SU-DHL-6 (cell line): ENCODE results near the gene CEP44.

ENCODE experiments used
- H2AFZ ChIP-seq: fragments of 200-600 bp; sonication (generic); 2 replicates; pipeline ENCODE4 v1.6.1; 2014; ENCODE audit warnings: low read depth, mild to moderate bottlenecking, moderate library complexity, mixed read lengths, antibody characterized with exemption, low read length; ENCODE audit not compliant: severe bottlenecking
- H3F3A ChIP-seq: fragments of 200-600 bp; shearing (Covaris generic); 2 replicates; pipeline ENCODE4 v1.6.0; 2016; ENCODE audit warnings: antibody characterized with exemption, mild to moderate bottlenecking; ENCODE audit not compliant: insufficient read depth
- H3K27ac ChIP-seq: fragments of 200-600 bp; sonication (generic); 2 replicates; pipeline ENCODE4 v1.5.1; 2016; ENCODE audit warnings: low read depth, mild to moderate bottlenecking, low read length, moderate library complexity, mixed read lengths
- H3K27me3 ChIP-seq: fragments of 200-600 bp; sonication (generic), shearing (Covaris generic); 2 replicates; pipeline ENCODE4 v1.6.0; 2014; ENCODE audit warnings: mild to moderate bottlenecking, low read length
- H3K36me3 ChIP-seq: fragments of 200-600 bp; sonication (generic); 2 replicates; pipeline ENCODE4 v1.6.1; 2014; ENCODE audit warnings: mild to moderate bottlenecking, low read length, mixed read lengths
- H3K4me2 ChIP-seq: fragments of 300-600, 200-600 bp; shearing (Covaris generic), sonication (generic); 2 replicates; pipeline ENCODE4 v1.6.0; 2014; ENCODE audit warnings: low read length, low read depth, mild to moderate bottlenecking; ENCODE audit not compliant: poor library complexity, severe bottlenecking
- H3K4me3 ChIP-seq: fragments of 200-600 bp; sonication (generic); 2 replicates; pipeline ENCODE4 v1.5.1; 2014; ENCODE audit warnings: antibody characterized with exemption, low read length, mild to moderate bottlenecking, mixed read lengths; ENCODE audit not compliant: insufficient read depth, poor library complexity, severe bottlenecking
- H3K79me2 ChIP-seq: fragments of 200-600 bp; sonication (generic); 2 replicates; pipeline ENCODE4 v1.6.1; 2014; ENCODE audit warnings: mild to moderate bottlenecking, low read length, moderate library complexity; ENCODE audit not compliant: insufficient read depth
- H3K9ac ChIP-seq: fragments of 200-600 bp; sonication (generic); 2 replicates; pipeline ENCODE4 v1.7.0; 2014; ENCODE audit warnings: mild to moderate bottlenecking, low read length
- H3K9me2 ChIP-seq: fragments of 200-600 bp; sonication (generic); replicated peaks from 2 replicates; pipeline ENCODE4 v1.6.1; 2014; ENCODE audit warnings: low read length; ENCODE audit not compliant: insufficient read depth
- H3K9me3 ChIP-seq: fragments of 200-600 bp; sonication (generic); 2 replicates; pipeline ENCODE4 v1.6.1; 2014; ENCODE audit warnings: low read length, mixed read lengths; ENCODE audit not compliant: insufficient read depth
- H4K20me1 ChIP-seq: fragments of 200-600 bp; sonication (generic); 2 replicates; pipeline ENCODE4 v1.6.1; 2014; ENCODE audit warnings: low read depth, mild to moderate bottlenecking, antibody characterized with exemption, low read length, moderate library complexity, mixed read lengths
- CTCF ChIP-seq: fragments of 200-600 bp; sonication (generic); IDR thresholded peaks from one replicate; pipeline ENCODE4 v1.5.1; 2017; ENCODE audit warnings: antibody characterized with exemption, mild to moderate bottlenecking, low read length, moderate library complexity; ENCODE audit not compliant: insufficient read depth, poor library complexity, severe bottlenecking
- EZH2phosphoT487 ChIP-seq: fragments of 200-600 bp; sonication (generic), shearing (Covaris generic); conservative IDR thresholded peaks from 2 replicates; pipeline ENCODE4 v1.6.1; 2018; ENCODE audit warnings: mild to moderate bottlenecking, antibody characterized with exemption, low read length, moderate library complexity, mixed read lengths

CEP44 gene

GRCh38 chr4:174262624-174263444 lies 20.9 kb upstream of the CEP44 start:
- H3K4me2 ChIP-seq = no peak overlapping the region
- no peak overlapping the region for H3K27ac ChIP-seq
- peaks cover 5% of the 10 kb centered on the region; the same call in 1 of the 2 replicates for H3K79me2 ChIP-seq
- no peak overlapping the region for H3K9ac ChIP-seq
- H3F3A ChIP-seq = 0 out of 2 replicates have a peak, but pooled peaks cover 5% of the 10 kb centered on the region
- no peaks in the 10 kb centered on the region for H3K27me3 ChIP-seq
- H3K36me3 ChIP-seq = no peaks in the 10 kb centered on the region; the same call in 1 of the 2 replicates
- no peaks in the 10 kb centered on the region for H3K9me3 ChIP-seq
- no peaks in the 10 kb centered on the region; the same call in 1 of the 2 replicates for H4K20me1 ChIP-seq
- H3K4me3 ChIP-seq = no peak overlapping the region
- H3K9me2 ChIP-seq = no peaks in the 10 kb centered on the region
- TF ChIP-seq CTCF (no peak), EZH2phosphoT487 (no peak)
- no peak overlapping the region for H2AFZ ChIP-seq

GRCh38 chr4:174263445-174263736 lies 20.3 kb upstream of the CEP44 start:
- Histone ChIP-seq H3F3A (0 out of 2 replicates have a peak, but pooled peaks cover 5% of the 10 kb centered on the region), H3K4me3 (no peak overlapping the region), H3K27me3 (no peaks in the 10 kb centered on the region), H3K27ac (no peak overlapping the region), H4K20me1 (no peaks in the 10 kb centered on the region; the same call in 1 of the 2 replicates), H3K4me2 (no peak overlapping the region), H2AFZ (no peak overlapping the region), H3K9me2 (no peaks in the 10 kb centered on the region), H3K79me2 (peaks cover 5% of the 10 kb centered on the region; the same call in 1 of the 2 replicates), H3K9me3 (no peaks in the 10 kb centered on the region), H3K36me3 (no peaks in the 10 kb centered on the region; the same call in 1 of the 2 replicates), H3K9ac (no peak overlapping the region)
- TF ChIP-seq EZH2phosphoT487 (no peak), CTCF (no peak)

- no peak overlapping the region for H2AFZ ChIP-seq
- no peak overlapping the region for H3K4me2 ChIP-seq
- peaks cover 5% of the 10 kb centered on the region; the same call in 1 of the 2 replicates for H3K79me2 ChIP-seq
- no peaks in the 10 kb centered on the region for H3K9me3 ChIP-seq
- H3F3A ChIP-seq = no peaks in the 10 kb centered on the region
- TF ChIP-seq EZH2phosphoT487 (no peak), CTCF (no peak)
- no peaks in the 10 kb centered on the region for H3K9me2 ChIP-seq
- no peaks in the 10 kb centered on the region; the same call in 1 of the 2 replicates for H3K36me3 ChIP-seq
- no peak overlapping the region for H3K4me3 ChIP-seq
- no peak overlapping the region for H3K9ac ChIP-seq
- no peaks in the 10 kb centered on the region for H3K27me3 ChIP-seq
- H3K27ac ChIP-seq = no peak overlapping the region
- no peaks in the 10 kb centered on the region; the same call in 1 of the 2 replicates for H4K20me1 ChIP-seq
Measured at GRCh38 chr4:174265916-174266315, 17.8 kb upstream of the CEP44 start.
